Measurements from ENCODE around the gene SEPTIN1.
"Not testable (repeated sequence)": the region's sequence is repeated elsewhere in the genome, so short reads cannot be mapped to it uniquely, and the experiment has no call there.

Gene SEPTIN1

DNA sequence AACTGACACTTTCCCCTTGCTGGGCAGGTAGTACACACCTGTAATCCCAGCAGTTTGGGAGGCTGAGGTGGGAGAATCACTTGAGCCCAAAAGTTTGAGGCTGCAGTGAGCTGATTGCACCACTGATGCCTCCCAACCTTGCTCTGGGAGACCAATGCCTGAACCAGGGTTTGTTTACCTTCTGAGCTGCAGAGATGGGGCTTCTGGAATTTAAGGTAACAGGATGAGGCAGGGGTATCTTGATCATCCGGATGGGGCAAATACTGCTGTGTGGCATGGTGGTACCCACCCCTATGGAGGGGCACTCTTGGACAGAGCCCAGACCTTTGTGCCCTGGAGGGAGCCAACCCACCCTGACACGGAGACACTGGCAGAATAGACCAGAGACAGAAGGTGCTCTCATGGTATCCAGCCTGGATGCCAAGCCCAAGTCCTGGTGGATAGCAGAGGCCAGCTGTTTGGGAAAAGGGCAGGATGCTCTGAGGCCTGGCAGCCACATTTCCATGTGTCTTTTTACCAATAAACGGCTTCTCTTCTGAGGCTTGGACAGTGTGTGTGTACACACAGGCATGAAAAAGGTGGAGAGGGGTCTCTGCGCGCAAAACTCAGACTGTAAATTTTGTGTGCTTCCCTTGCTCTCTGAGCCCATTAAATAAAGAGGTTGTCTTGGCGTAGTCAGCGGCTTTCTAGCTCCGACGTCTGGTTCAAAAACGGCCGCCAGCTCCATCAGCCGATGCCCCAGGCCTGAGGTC, 17.2 kb upstream of the SEPTIN1 start:
- no peak for DNase-seq

GRCh38 chr16:30398661-30399434, 16.5 kb upstream of the SEPTIN1 start:
- no peak for DNase-seq

DNA sequence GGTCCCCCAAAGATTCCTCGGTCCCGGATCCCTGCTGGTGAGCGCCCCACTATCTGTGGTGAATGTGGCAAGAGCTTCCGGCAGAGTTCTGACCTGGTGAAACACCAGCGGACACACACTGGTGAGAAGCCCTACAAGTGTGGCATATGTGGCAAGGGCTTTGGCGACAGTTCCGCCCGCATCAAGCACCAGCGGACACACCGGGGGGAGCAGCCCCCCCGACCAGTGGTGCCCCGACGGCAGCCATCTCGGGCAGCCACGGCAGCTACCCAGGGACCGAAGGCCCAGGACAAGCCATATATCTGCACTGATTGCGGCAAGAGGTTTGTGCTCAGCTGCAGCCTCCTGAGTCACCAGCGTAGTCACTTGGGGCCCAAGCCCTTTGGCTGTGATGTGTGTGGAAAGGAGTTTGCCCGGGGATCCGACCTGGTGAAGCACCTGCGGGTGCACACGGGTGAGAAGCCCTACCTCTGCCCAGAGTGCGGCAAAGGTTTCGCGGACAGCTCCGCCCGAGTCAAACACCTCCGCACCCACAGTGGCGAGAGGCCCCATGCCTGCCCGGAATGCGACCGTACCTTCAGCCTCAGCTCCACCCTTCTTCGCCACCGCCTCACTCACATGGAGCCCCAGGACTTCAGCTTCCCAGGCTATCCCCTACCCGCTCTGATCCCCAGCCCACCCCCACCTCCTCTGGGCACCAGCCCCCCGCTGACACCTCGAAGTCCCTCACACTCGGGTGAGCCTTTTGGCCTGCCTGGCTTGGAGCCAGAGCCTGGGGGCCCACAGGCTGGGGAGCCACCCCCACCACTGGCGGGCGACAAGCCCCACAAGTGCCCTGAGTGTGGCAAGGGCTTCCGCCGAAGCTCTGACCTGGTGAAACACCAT, 15.7 kb upstream of the SEPTIN1 start:
- DNase-seq, result no peak

DNA sequence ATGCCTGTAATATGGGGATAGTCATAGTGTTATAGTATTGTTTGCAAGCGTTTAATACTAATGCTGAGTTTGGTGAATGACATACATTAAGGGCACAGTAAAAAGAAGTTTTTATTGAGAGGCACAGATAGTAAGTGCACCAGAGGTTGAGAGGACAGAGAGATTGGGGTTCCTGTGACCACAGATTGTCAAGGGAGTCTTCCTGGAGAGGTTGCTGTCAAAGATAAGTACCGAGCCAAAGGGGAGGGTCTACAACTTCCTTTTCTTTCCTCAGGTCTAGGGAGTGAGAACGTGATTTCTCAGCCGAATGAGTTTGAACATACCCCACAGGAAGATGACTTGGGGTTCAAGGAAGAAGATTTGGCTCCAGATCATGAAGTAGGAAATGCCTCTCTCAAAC, 14.7 kb upstream of the SEPTIN1 start:
- no peak for DNase-seq

- DNase-seq, result not testable (repeated sequence)
Observed at GRCh38 chr16:30396627-30397026, 14.3 kb upstream of the SEPTIN1 start.

GRCh38 chr16:30395992-30396585, 13.7 kb upstream of the SEPTIN1 start:
- DNase-seq, result no peak

DNA sequence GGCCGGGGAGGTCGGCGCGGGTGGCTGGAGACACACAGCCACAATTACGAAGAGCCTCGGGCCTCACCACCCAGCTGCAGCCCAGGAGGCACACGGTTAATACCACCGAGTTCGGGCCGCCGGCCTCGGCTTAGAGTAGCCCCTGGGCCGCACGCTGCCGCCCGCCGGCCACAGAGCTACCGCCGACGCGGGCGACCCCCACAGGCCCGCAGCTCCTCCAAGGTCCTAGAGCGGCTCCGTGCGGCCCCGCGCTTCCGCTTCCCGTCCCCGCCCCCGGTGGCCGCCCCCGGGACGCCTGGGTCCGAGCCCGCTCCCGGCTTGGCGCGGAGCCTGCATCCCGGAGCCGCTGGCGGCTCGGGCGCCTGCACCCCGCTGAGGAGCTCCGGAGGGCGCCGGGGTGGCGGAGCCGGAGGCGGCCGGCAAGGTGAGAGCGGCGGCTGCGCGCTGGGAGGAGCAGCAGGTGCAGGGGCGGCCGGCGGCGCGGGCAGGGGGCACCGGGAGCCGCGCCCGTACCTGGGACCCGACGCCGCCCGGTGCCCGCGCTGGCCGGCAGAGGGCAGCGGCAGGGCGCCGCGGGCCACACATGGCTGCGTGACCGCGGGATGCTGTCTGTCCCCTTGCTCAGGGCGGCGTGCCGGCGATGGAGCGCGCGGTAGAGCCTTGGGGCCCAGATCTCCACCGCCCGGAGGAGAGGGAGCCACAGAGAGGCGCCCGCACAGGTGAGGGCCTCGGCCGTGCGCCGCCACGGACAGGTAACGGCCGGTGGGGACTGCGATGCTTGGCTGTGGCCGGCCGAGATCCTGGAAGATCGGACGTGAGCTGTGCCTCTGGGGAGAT, 13.0 kb upstream of the SEPTIN1 start, which contains the start of gene ZNF48:
Gene ZNF48 (plus strand): TSS at position 266 of the 837 bp plus-strand sequence. CDS start 375 bp downstream, at position 641.
- DNase-seq, result peak; percentile 30 to 41

DNA sequence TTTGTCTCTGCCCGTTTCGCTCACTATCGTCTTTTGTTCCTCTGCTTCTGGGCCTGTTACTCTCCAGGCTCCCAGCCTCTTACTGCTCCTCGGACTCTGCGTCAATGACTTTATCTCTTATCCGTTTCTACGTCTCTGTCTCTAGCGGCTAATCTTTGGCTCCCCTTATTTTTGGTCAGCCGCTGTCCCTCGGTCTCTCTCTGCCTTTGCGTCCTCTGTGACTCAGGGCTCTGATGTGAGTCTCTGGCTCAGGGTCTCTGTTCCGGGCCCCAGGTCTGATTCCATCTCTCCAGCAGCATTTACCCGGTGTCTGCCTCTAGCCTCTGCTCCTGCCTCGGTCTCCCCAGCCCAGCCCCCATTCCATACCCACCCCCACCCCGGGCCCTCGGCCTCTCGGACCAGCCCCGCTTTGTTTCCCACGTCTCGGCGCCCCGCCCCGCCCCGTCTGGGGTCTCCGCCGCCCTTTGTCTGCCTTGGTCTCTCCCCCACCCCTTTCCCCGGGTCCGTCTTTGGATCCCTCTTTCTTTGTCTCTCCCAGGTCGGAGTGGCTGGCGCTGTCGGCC, 12.3 kb upstream of the SEPTIN1 start:
- DNase-seq, result no peak

DNA sequence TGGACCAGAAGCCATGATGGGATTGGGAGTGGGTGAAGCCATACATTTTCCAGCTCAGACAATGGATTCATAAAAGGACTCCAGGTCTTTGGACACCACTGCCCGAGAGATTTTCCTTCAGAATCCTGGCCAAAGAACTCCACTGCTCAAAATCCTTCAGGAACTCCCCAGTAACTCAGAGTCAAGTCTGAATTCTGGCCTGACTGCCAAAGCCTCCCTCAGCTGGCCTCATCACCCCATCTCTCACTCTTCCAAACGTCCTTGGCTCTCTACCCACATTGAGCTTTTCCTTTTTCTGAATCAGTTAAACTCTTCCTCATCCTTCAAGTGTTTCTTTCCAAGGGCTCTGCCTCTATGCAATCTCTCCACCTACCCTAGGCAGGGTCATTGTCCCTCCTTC, 1.2 kb upstream of the SEPTIN1 start:
- no peak for DNase-seq

GRCh38 chr16:30381291-30382041, 895 bp downstream of the SEPTIN1 start:
- DNase-seq, result no peak

GRCh38 chr16:30380803-30381208, 1.6 kb downstream of the SEPTIN1 start:
- DNase-seq, result no peak

- DNase-seq, result no peak
Observed at GRCh38 chr16:30380072-30380802, 2.1 kb downstream of the SEPTIN1 start.

DNA sequence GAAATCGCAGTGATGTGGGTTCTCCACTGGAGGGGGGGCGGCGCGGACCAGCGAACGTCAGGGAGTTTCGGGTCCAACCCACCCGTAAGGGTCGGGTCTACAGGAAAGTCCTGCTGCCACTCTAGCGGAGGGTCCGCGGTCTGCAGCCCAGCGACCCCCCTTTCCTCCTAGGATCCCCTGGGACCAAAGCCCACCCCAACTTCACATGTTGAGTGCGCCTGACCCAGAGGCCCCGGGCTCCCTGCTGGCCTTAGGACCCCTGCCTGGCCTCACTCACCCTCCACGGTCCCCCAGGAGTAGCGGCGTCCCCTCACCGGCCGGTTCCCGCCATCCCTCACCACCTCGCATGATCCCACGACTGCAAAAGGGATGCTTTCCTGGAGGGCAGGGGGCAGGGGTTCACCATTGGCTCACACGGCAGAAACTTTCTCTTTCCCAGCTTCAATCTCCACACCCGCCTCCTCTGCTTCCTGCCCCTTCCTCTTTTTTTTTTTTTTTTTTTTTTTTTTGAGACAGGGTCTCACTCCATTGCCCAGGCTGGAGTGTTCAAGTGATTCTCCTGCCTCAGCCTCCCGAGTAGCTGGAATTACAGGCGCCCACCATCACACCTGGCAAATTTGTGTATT, 3.1 kb downstream of the SEPTIN1 start:
- no peak for DNase-seq

- DNase-seq, result peak; percentile 96
Observed at GRCh38 chr16:30378236-30379157, 3.9 kb downstream of the SEPTIN1 start.

DNA sequence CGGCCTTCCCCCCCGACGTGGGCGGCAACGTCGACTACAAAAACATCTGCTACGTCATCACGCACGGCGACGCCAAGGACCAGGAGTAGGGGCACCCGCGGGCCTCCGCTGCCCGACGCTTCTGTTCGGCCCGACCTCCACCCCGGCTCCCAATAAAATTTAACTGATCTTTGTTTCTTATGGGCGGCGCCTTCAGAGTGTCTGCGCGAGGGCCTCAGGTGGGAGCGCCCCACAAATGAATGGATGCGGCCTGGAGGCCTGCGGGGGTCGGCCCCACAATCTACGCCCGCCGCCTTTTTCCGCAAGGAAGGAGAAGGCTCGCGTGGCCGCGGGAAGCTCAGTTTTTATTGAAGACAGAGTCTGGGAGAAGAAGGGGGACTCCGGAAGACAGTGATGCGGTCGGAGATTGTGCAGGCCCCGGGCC, 4.5 kb downstream of the SEPTIN1 start:
- DNase-seq, result peak; percentile 80 to 87

DNA sequence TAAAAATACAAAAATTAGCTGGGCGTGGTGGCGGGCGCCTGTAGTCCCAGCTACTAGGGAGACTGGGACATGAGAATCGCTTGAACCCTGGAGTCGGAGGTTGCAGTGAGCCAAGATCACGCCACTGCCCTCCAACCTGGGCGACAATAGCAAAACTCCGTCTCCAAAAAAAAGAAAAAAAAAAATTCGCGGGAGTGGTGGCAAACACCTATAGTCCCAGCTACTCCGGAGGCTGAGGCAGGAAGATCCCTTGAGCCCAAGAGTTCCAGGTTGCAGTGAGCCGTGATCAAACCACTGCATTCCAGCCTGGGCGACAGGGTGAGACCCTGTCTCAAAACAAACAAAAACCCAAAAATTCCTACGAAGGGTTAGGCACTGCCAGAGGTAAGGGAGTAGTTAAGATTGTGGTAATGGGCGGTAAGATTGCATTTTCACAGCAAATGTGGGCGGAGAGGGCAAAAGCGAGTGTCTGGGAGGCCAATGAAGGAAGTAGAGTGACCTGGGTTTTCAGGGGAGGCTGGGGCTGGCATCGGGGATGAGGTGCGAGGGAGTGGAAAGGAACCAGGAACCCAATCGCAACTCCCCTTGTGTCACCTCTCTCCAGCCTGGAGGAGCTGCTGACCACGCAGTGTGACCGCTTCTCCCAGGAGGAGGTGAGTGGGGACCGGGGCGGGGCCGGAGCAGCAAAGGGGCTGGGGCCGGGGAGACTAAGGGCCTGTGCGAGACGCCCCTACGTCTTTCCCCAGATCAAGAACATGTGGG, 5.1 kb downstream of the SEPTIN1 start:
- no peak for DNase-seq

- DNase-seq, result no peak
Observed at GRCh38 chr16:30376461-30376902, 5.9 kb downstream of the SEPTIN1 start.
